Endothelial cell of umbilical vein (primary cell): ENCODE results near the gene CACNA1S. TPM values are rescaled to one million over a fixed set of nuclear protein-coding genes. Genes with fewer than 3 reads are reported as not detected.

Experiments
- BruUV-seq: library from RNA; stranded (reverse); fragments of 400-500 nt; replicated peaks from 2 replicates; lab custom pipeline; 2021; lab: Mats Ljungman, UMichigan
- CTCF ChIA-PET: fragments of 300-600, 350-600 bp; sonication (Branson Sonifier 250); formaldehyde crosslinking; loops from one replicate; lab custom pipeline; 2021; ENCODE audit warnings: antibody characterized with exemption, inconsistent platforms; lab: Charles Lee
- POLR2A ChIA-PET: fragments of 300-600, 350-600 bp; sonication (Branson Sonifier 250); formaldehyde crosslinking; loops from one replicate; lab custom pipeline; 2021; ENCODE audit warnings: antibody characterized with exemption, inconsistent platforms; lab: Charles Lee
- DNase-seq: peaks from one replicate; pipeline ENCODE4 v3.0.0-alpha.2; 2011; ENCODE audit warnings: low read depth, low spot score
- FAIRE-seq: peaks from 2 replicates; lab custom pipeline; 2011; peaks lifted over from hg19 to GRCh38; lab: Jason Lieb, UNC
- H2AFZ ChIP-seq: 2 replicates; pipeline ENCODE4 v1.6.0; 2012; ENCODE audit warnings: low read depth, low read length, control low read depth, inconsistent platforms
- H3K27ac ChIP-seq: 2 replicates; pipeline ENCODE4 v1.5.1; 2011; ENCODE audit warnings: low read depth, mild to moderate bottlenecking, control low read depth, low read length, moderate library complexity; ENCODE audit not compliant: insufficient read depth
- H3K27me3 ChIP-seq, 2 experiments: 2 replicates each; pipeline versions ENCODE4 v1.6.0 to v1.6.1; 2011; ENCODE audit warnings: low read length in 2 of 2, mixed read lengths in 1 of 2; ENCODE audit not compliant: control insufficient read depth in 2 of 2, insufficient read depth in 2 of 2
- H3K36me3 ChIP-seq, 2 experiments: 2 replicates in 1 of 2; 3 replicates in 1 of 2; pipeline ENCODE4 v1.5.1; 2011; ENCODE audit warnings: low read length in 2 of 2, mild to moderate bottlenecking in 1 of 2, moderate library complexity in 1 of 2; ENCODE audit not compliant: control insufficient read depth in 2 of 2, insufficient read depth in 2 of 2; ENCODE audit errors: extremely low read depth in 1 of 2
- H3K4me1 ChIP-seq: 3 replicates; pipeline ENCODE4 v1.5.1; 2011; ENCODE audit warnings: mild to moderate bottlenecking, low read length; ENCODE audit not compliant: control insufficient read depth, insufficient read depth; ENCODE audit errors: extremely low read depth
- H3K4me2 ChIP-seq: 2 replicates; pipeline ENCODE4 v1.6.1; 2011; ENCODE audit warnings: low read length, control low read depth, mixed read lengths; ENCODE audit not compliant: insufficient read depth
- H3K4me3 ChIP-seq, 3 experiments: fragments of 200-600 bp in 1 of 3; sonication (generic), shearing (Covaris generic) in 1 of 3; replicated peaks in 1 of 3; 2 replicates each; pipeline ENCODE4 v1.5.1; 2011 to 2016; ENCODE audit warnings: control low read depth in 3 of 3, low read length in 3 of 3, mild to moderate bottlenecking in 2 of 3, inconsistent platforms in 1 of 3, low read depth in 1 of 3, moderate library complexity in 1 of 3; ENCODE audit not compliant: insufficient read depth in 1 of 3
- H3K79me2 ChIP-seq: 2 replicates; pipeline ENCODE4 v1.6.0; 2012; ENCODE audit warnings: low read length, inconsistent platforms; ENCODE audit not compliant: control insufficient read depth, insufficient read depth
- H3K9ac ChIP-seq: replicated peaks from 2 replicates; pipeline ENCODE3; 2011; ENCODE audit warnings: low read length, control low read depth; ENCODE audit not compliant: insufficient read depth; ENCODE audit errors: extremely low read depth
- H3K9me1 ChIP-seq: replicated peaks from 3 replicates; pipeline ENCODE4 v1.6.0; 2011; ENCODE audit warnings: mild to moderate bottlenecking, low read length; ENCODE audit not compliant: control insufficient read depth, insufficient read depth; ENCODE audit errors: extremely low read depth
- H3K9me3 ChIP-seq: replicated peaks from 2 replicates; pipeline ENCODE4 v1.5.1; 2012; ENCODE audit warnings: low read length, inconsistent platforms; ENCODE audit not compliant: control insufficient read depth, insufficient read depth
- H4K20me1 ChIP-seq: replicated peaks from 2 replicates; pipeline ENCODE3; 2011; ENCODE audit warnings: mild to moderate bottlenecking, low read length; ENCODE audit not compliant: control insufficient read depth, insufficient read depth; ENCODE audit errors: extremely low read depth
- CTCF ChIP-seq, 2 donors: IDR thresholded peaks; 1 replicate in 1 of 2; 2 replicates in 1 of 2; pipeline ENCODE4 v1.5.1; 2011; ENCODE audit warnings: low read length in 2 of 2, mild to moderate bottlenecking in 2 of 2, moderate library complexity in 2 of 2, control low read depth in 1 of 2, inconsistent platforms in 1 of 2, low read depth in 1 of 2; ENCODE audit not compliant: insufficient read depth in 1 of 2; ENCODE audit errors: extremely low read depth in 1 of 2
- EZH2 ChIP-seq: IDR thresholded peaks from 2 replicates; pipeline ENCODE4 v1.6.1; 2012; ENCODE audit warnings: borderline replicate concordance, low read depth, mild to moderate bottlenecking, moderate library complexity, low read length, inconsistent platforms; ENCODE audit not compliant: severe bottlenecking
- FOS ChIP-seq: IDR thresholded peaks from 2 replicates; pipeline ENCODE4 v1.6.1; 2011; ENCODE audit warnings: mild to moderate bottlenecking, low read length, moderate library complexity, borderline replicate concordance; ENCODE audit not compliant: insufficient read depth
- GATA2 ChIP-seq: IDR thresholded peaks from 2 replicates; pipeline ENCODE4 v1.7.0; 2011; ENCODE audit warnings: low read depth, mild to moderate bottlenecking, moderate library complexity, mixed read lengths, low read length; ENCODE audit not compliant: insufficient read length, insufficient read depth
- JUN ChIP-seq: IDR thresholded peaks from 2 replicates; pipeline ENCODE4 v1.6.1; 2011; ENCODE audit warnings: borderline replicate concordance, low read depth; ENCODE audit not compliant: insufficient read length, insufficient read depth
- MAX ChIP-seq: IDR thresholded peaks from 2 replicates; pipeline ENCODE4 v1.6.1; 2011; ENCODE audit not compliant: insufficient read depth, insufficient read length
- MYC ChIP-seq: IDR thresholded peaks from one replicate; pipeline ENCODE4 v1.6.1; 2011; ENCODE audit warnings: mild to moderate bottlenecking, low read depth, low read length
- POLR2A ChIP-seq: IDR thresholded peaks from 2 replicates; pipeline ENCODE4 v1.6.1; 2012; ENCODE audit warnings: low read depth, mild to moderate bottlenecking, control low read depth, low read length
- POLR2AphosphoS5 ChIP-seq: IDR thresholded peaks from 2 replicates; pipeline ENCODE4 v1.6.1; 2012; ENCODE audit warnings: low read depth, mild to moderate bottlenecking, control low read depth, low read length, moderate library complexity; ENCODE audit not compliant: insufficient read depth
- dilution Hi-C: fragments of 300-500 bp; cut with MboI; formaldehyde crosslinking; loops from one replicate; pipeline ENCODE4 v1.15.0; 2019; ENCODE audit warnings: low sequenced_read_pairs; ENCODE audit not compliant: extremely low pct_ligation_motif_present
- intact Hi-C: fragments of 100-400 bp; cut with micrococcal nuclease; formaldehyde crosslinking; loops from one replicate; pipeline ENCODE4 v1.10.0; 2022
- polyA plus RNA-seq, 4 experiments: library from polyadenylated mRNA; depleted of rRNA in 3 of 4; stranded (reverse) in 3 of 4; unstranded in 1 of 4; fragments of >200 nt; gene quantifications; 2 replicates each; pipeline versions ENCODE4 v1.2.1 to v1.2.3, GENCODE V29; 2011 to 2012; ENCODE audit warnings: missing spikeins in 1 of 4
- total RNA-seq: library from RNA; stranded (reverse); gene quantifications from 2 replicates; pipeline ENCODE4 v1.2.3, GENCODE V29; 2021

The CACNA1S gene
- total and polyA plus RNA-seq, 2 donors (not counting 3 experiments of a cell fraction or from before 2014, with no cell fraction given): not detected

- Histone ChIP-seq H3K9ac (no peak overlapping the region), H3K9me1 (no peaks in the 10 kb centered on the region), H3K4me1 (no peaks in the 10 kb centered on the region), H3K36me3 (peaks cover 0 to 47% of the 10 kb centered on the region in 2 experiments), H3K4me2 (no peak overlapping the region), H2AFZ (no peak overlapping the region), H3K27ac (no peak overlapping the region), H3K79me2 (no peaks in the 10 kb centered on the region), H4K20me1 (no peaks in the 10 kb centered on the region), H3K4me3 (no peak overlapping the region), H3K9me3 (no peaks in the 10 kb centered on the region), H3K27me3 (no peaks in the 10 kb centered on the region)
- ChIA-PET CTCF (interaction anchor here (1.2 kb wide), 1 partner anchor 168 kb away, joined by 3 read pairs; no protein-coding TSS in a partner anchor), POLR2A (no interaction called here)
- DNase-seq (no peak), FAIRE-seq (no peak)
- no peak for TF ChIP-seq FOS
- TF ChIP-seq JUN: no peak
- no peak for TF ChIP-seq POLR2AphosphoS5
- no peak for TF ChIP-seq EZH2
- TF ChIP-seq MYC: no peak
- no peak for TF ChIP-seq MAX
- no peak for TF ChIP-seq GATA2
- TF ChIP-seq CTCF (IDR thresholded peaks at IDR 0.05; ENCODE audit: extremely low read depth in 1 of 2, insufficient read depth in 1 of 2, low read depth in 1 of 2, low read length in 2 of 2): no peak
- no peak for TF ChIP-seq POLR2A
- BruUV-seq: no TSS peak
- dilution Hi-C loops (no loop called here), intact Hi-C loops (no loop called here)
These were observed 28.2 kb upstream of the CACNA1S start for GRCh38 chr1:201140235-201140940.
